ENCODE data around the gene LDLRAD3. TPM values are rescaled to one million over a fixed set of nuclear protein-coding genes. Genes with fewer than 3 reads are reported as not detected.

Gene LDLRAD3
- total RNA-seq, 2 experiments from 2014 or later = 0.22 to 0.59 TPM

DNA sequence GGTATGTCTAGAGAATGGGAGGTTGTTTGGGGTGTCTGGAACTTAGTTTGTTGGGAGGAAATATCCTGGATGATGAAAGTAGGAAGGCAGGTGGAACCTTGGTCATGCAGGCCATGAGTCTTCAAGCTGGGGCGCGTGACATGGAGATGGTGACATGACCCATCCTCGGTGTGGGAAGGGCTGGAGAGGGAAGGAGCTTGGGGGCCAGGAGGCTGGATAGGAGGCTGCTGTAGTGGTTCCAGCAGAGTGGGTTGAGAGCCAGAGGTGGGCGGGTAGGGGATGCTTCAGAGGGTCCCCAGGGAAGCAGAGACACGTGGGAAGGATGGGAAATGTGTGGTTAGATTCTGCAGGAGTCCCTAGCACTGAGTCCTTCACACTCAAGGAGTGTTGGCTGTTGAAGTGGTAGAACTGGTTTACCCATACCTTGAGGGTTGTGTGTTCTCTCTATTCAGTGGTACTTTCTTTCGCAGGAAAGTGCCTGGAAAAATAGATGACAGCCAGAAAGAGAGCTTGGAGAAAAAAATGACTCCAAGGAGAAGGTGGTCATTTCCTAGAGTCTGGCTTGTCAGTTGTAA lies 56.8 kb downstream of the LDLRAD3 start:
- ATAC-seq (no peak), DNase-seq (no peak)
- H3K36me3 Mint-ChIP-seq (ENCODE audit: low read depth) = no peaks in the 10 kb centered on the region
- no peaks in the 10 kb centered on the region for H3K9me3 Mint-ChIP-seq
- no peak overlapping the region for H3K27ac Mint-ChIP-seq
- CTCF ChIA-PET = interaction anchor here (1.1 kb wide), 1 partner anchor 178 kb away, joined by 3 read pairs; no protein-coding TSS in a partner anchor
- intact Hi-C loops (cut with micrococcal nuclease) = no loop called here
- H3K4me1 Mint-ChIP-seq (ENCODE audit: low read depth) = no peaks in the 10 kb centered on the region
- POLR2A ChIA-PET = no interaction called here
- no peak overlapping the region for H3K4me3 Mint-ChIP-seq
- peaks cover 13% of the 10 kb centered on the region for H3K27me3 Mint-ChIP-seq
- TF ChIP-seq, protein P1, sequence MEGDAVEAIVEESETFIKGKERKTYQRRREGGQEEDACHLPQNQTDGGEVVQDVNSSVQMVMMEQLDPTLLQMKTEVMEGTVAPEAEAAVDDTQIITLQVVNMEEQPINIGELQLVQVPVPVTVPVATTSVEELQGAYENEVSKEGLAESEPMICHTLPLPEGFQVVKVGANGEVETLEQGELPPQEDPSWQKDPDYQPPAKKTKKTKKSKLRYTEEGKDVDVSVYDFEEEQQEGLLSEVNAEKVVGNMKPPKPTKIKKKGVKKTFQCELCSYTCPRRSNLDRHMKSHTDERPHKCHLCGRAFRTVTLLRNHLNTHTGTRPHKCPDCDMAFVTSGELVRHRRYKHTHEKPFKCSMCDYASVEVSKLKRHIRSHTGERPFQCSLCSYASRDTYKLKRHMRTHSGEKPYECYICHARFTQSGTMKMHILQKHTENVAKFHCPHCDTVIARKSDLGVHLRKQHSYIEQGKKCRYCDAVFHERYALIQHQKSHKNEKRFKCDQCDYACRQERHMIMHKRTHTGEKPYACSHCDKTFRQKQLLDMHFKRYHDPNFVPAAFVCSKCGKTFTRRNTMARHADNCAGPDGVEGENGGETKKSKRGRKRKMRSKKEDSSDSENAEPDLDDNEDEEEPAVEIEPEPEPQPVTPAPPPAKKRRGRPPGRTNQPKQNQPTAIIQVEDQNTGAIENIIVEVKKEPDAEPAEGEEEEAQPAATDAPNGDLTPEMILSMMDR (IDR thresholded peaks at IDR 0.05) = no peak

DNA sequence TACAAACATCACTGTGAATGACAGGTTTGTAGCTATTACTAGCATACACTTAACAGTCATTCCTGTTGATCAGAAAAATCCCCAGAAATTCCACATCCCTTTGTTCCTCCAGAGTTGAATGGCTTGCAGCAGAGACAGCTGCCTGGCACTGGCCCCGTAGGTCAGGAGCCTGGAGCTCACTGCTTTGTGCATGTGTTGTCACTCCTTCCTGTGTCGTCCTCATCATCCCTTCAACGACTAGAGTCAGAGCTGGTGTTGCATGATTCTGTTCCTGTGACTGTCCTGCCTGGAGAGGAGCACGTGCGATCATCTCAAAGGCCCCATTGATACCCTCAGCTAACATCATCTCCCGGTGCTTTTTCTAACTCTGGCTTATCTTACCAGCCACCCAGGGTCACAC lies 58.3 kb downstream of the LDLRAD3 start:
- Mint-ChIP-seq H3K36me3 (ENCODE audit: low read depth) (no peaks in the 10 kb centered on the region), H3K27me3 (peaks cover 12% of the 10 kb centered on the region), H3K27ac (no peak overlapping the region), H3K9me3 (no peaks in the 10 kb centered on the region), H3K4me3 (no peak overlapping the region), H3K4me1 (ENCODE audit: low read depth) (no peaks in the 10 kb centered on the region)
- CTCF ChIA-PET = interaction anchor here (1.1 kb wide), 1 partner anchor 180 kb away, joined by 3 read pairs; no protein-coding TSS in a partner anchor
- POLR2A ChIA-PET = interaction anchor here (0.7 kb wide), 1 partner anchor 40 kb away, joined by 3 read pairs; no protein-coding TSS in a partner anchor
- ATAC-seq (no peak), DNase-seq (no peak)
- TF ChIP-seq, protein P1 (IDR thresholded peaks at IDR 0.05) = no peak
- intact Hi-C loops (cut with micrococcal nuclease) = no loop called here

DNA sequence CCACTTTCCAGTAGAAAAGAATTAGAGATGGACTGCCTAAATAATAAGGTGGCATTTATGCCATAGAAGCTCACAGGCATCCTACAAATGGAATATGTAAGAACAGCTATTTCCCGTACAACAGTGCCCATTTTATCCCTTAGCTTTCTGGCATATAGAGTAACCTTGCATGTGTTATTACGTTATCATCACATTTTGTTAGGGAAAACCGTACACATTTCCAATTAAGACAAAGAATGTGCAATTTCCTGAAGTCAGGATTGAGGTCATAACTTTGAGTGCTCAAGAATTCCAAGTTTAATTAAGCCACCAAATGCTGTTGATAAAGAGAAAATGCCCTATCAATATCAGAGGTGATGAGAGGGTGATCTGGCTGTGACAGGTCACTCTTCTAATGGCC lies 58.9 kb downstream of the LDLRAD3 start:
- H3K4me1 Mint-ChIP-seq (ENCODE audit: low read depth) = no peaks in the 10 kb centered on the region
- no peak for ATAC-seq

GRCh38 chr11:36006556-36006955 lies 62.7 kb downstream of the LDLRAD3 start:
- H3K27me3 Mint-ChIP-seq = peaks cover 19% of the 10 kb centered on the region
- ATAC-seq (no peak), DNase-seq (no peak)
- no peaks in the 10 kb centered on the region for H3K36me3 Mint-ChIP-seq (ENCODE audit: low read depth)
- POLR2A ChIA-PET = no interaction called here
- H3K27ac Mint-ChIP-seq = no peak overlapping the region
- TF ChIP-seq, protein P1 (IDR thresholded peaks at IDR 0.05) = no peak
- CTCF ChIA-PET = interaction anchor here (1.4 kb wide), 1 partner anchor 184 kb away, joined by 3 read pairs; no protein-coding TSS in a partner anchor
- no peaks in the 10 kb centered on the region for H3K4me1 Mint-ChIP-seq (ENCODE audit: low read depth)
- H3K4me3 Mint-ChIP-seq = no peak overlapping the region
- no peaks in the 10 kb centered on the region for H3K9me3 Mint-ChIP-seq
- intact Hi-C loops (cut with micrococcal nuclease) = no loop called here

More for the DNA sequence above, 58.9 kb downstream of the LDLRAD3 start:
- CTCF ChIA-PET = no interaction called here
- intact Hi-C loops (cut with micrococcal nuclease) = no loop called here
- Mint-ChIP-seq H3K27ac (no peak overlapping the region), H3K36me3 (ENCODE audit: low read depth) (no peaks in the 10 kb centered on the region), H3K9me3 (no peaks in the 10 kb centered on the region), H3K4me3 (no peak overlapping the region), H3K27me3 (peaks cover 14% of the 10 kb centered on the region)
- POLR2A ChIA-PET = no interaction called here
- TF ChIP-seq, protein P1 (IDR thresholded peaks at IDR 0.05) = no peak
- DNase-seq = no peak

- no peaks in the 10 kb centered on the region for H3K4me1 Mint-ChIP-seq (ENCODE audit: low read depth)
- TF ChIP-seq, protein P1 (IDR thresholded peaks at IDR 0.05) = no peak
- ChIA-PET CTCF (interaction anchor here (1.4 kb wide), 1 partner anchor 185 kb away, joined by 3 read pairs; no protein-coding TSS in a partner anchor), POLR2A (no interaction called here)
- no peaks in the 10 kb centered on the region for H3K9me3 Mint-ChIP-seq
- H3K27ac Mint-ChIP-seq = no peak overlapping the region
- no peak overlapping the region for H3K4me3 Mint-ChIP-seq
- peaks cover 18% of the 10 kb centered on the region for H3K27me3 Mint-ChIP-seq
- H3K36me3 Mint-ChIP-seq (ENCODE audit: low read depth) = no peaks in the 10 kb centered on the region
- no peak for DNase-seq
- ATAC-seq = no peak
- intact Hi-C loops (cut with micrococcal nuclease) = no loop called here
Observed at GRCh38 chr11:36007127-36007655, 63.3 kb downstream of the LDLRAD3 start.

Data from activated CD8-positive, alpha-beta T cell treated with anti-CD3 and anti-CD28 coated beads for 36 hours (primary cell).